Stimulated activated naive CD8-positive, alpha-beta T cell treated with anti-CD3 and anti-CD28 coated beads, Interleukin-15, amount 100 ng/mL, for 72 hours (primary cell): Measurements from ENCODE around the gene ABCC10.
A peak's percentile ranks its signal among the peaks of the same experiment; 100 is the strongest.
"Not testable (repeated sequence)": the region's sequence is repeated elsewhere in the genome, so short reads cannot be mapped to it uniquely, and the experiment has no call there.

Experiments used
- ATAC-seq: fragments of 150-1000 bp; cut with Tn5 transposase; 2 replicates; pipeline ENCODE4 v1.10.0; 2021; ENCODE audit warnings: mild to moderate bottlenecking, moderate library complexity
- DNase-seq, 2 donors: peaks; one replicate each; pipeline ENCODE4 v3.0.0; 2021 to 2022
- H3K27ac Mint-ChIP-seq, 2 donors: one replicate each; pipeline ENCODE4 v1.8.0; 2022; ENCODE audit warnings: mild to moderate bottlenecking in 2 of 2, mixed read lengths in 2 of 2, moderate library complexity in 2 of 2
- H3K27me3 Mint-ChIP-seq: one replicate; pipeline ENCODE4 v1.8.0; 2022; ENCODE audit warnings: mixed read lengths
- H3K4me1 Mint-ChIP-seq: one replicate; pipeline ENCODE4 v1.8.0; 2022; ENCODE audit warnings: mild to moderate bottlenecking, mixed read lengths
- H3K4me3 Mint-ChIP-seq, 2 donors: one replicate each; pipeline ENCODE4 v1.8.0; 2022; ENCODE audit warnings: mild to moderate bottlenecking in 2 of 2, mixed read lengths in 2 of 2, moderate library complexity in 1 of 2
- H3K9me3 Mint-ChIP-seq, 2 donors: one replicate each; pipeline ENCODE4 v1.8.0; 2022; ENCODE audit warnings: mixed read lengths in 2 of 2

Gene ABCC10

GRCh38 chr6:43467265-43467664, 39.9 kb downstream of the ABCC10 start:
- not testable (repeated sequence) for DNase-seq

GRCh38 chr6:43467752-43468151, 40.4 kb downstream of the ABCC10 start:
- Mint-ChIP-seq H3K4me3 (no peak overlapping the region), H3K9me3 (no peaks in the 10 kb centered on the region), H3K27me3 (peaks cover 36% of the 10 kb centered on the region), H3K4me1 (no peaks in the 10 kb centered on the region), H3K27ac (peak overlapping the region in 1 of 2 donors; percentile 7)
- no peak for DNase-seq
- ATAC-seq, result no peak

More at GRCh38 chr6:43467265-43467664, 39.9 kb downstream of the ABCC10 start:
- not testable (repeated sequence) for H3K9me3 Mint-ChIP-seq, H3K27ac Mint-ChIP-seq, H3K4me1 Mint-ChIP-seq, ATAC-seq, H3K4me3 Mint-ChIP-seq
- peaks cover 41% of the 10 kb centered on the region for H3K27me3 Mint-ChIP-seq

GRCh38 chr6:43468240-43468639, 40.9 kb downstream of the ABCC10 start:
- H3K27me3 Mint-ChIP-seq, result peaks cover 32% of the 10 kb centered on the region
- no peak overlapping the region for H3K27ac Mint-ChIP-seq
- no peaks in the 10 kb centered on the region for H3K4me1 Mint-ChIP-seq
- no peaks in the 10 kb centered on the region for H3K9me3 Mint-ChIP-seq
- H3K4me3 Mint-ChIP-seq, result no peak overlapping the region
- no peak for ATAC-seq
- no peak for DNase-seq

- H3K27ac Mint-ChIP-seq, result no peak overlapping the region
- no peak for ATAC-seq
- H3K9me3 Mint-ChIP-seq, result no peaks in the 10 kb centered on the region
These were observed 41.7 kb downstream of the ABCC10 start for GRCh38 chr6:43468748-43469681.

GRCh38 chr6:43469947-43470346, 42.6 kb downstream of the ABCC10 start:
- ATAC-seq, result no peak
- Mint-ChIP-seq H3K4me1 (no peaks in the 10 kb centered on the region), H3K27ac (no peak overlapping the region), H3K4me3 (no peak overlapping the region), H3K9me3 (no peaks in the 10 kb centered on the region), H3K27me3 (peaks cover 28% of the 10 kb centered on the region)
- DNase-seq, result no peak

More at GRCh38 chr6:43468748-43469681, 41.7 kb downstream of the ABCC10 start:
- H3K4me3 Mint-ChIP-seq, result no peak overlapping the region
- no peak for DNase-seq
- H3K4me1 Mint-ChIP-seq, result no peaks in the 10 kb centered on the region
- peaks cover 28% of the 10 kb centered on the region for H3K27me3 Mint-ChIP-seq

- peaks cover under 1% of the 10 kb centered on the region for H3K4me1 Mint-ChIP-seq
- no peaks in the 10 kb centered on the region for H3K9me3 Mint-ChIP-seq
- H3K4me3 Mint-ChIP-seq, result no peak overlapping the region
- H3K27me3 Mint-ChIP-seq, result peaks cover 27% of the 10 kb centered on the region
- DNase-seq (no peak), ATAC-seq (no peak)
- H3K27ac Mint-ChIP-seq, result no peak overlapping the region
These were observed 44.1 kb downstream of the ABCC10 start for GRCh38 chr6:43471399-43471798.

GRCh38 chr6:43472515-43472914, 45.2 kb downstream of the ABCC10 start:
- no peak for DNase-seq
- H3K27ac Mint-ChIP-seq, result no peak overlapping the region
- H3K9me3 Mint-ChIP-seq, result no peaks in the 10 kb centered on the region
- ATAC-seq, result no peak
- peaks cover 12% of the 10 kb centered on the region for H3K4me1 Mint-ChIP-seq
- no peak overlapping the region for H3K4me3 Mint-ChIP-seq
- H3K27me3 Mint-ChIP-seq, result peaks cover 16% of the 10 kb centered on the region

GRCh38 chr6:43475516-43475915, 48.2 kb downstream of the ABCC10 start:
- Mint-ChIP-seq H3K27ac (no peak overlapping the region), H3K27me3 (peaks cover 10% of the 10 kb centered on the region), H3K4me1 (peaks cover 32% of the 10 kb centered on the region), H3K4me3 (no peak overlapping the region), H3K9me3 (no peaks in the 10 kb centered on the region)
- DNase-seq, result no peak
- no peak for ATAC-seq

- H3K27me3 Mint-ChIP-seq, result no peaks in the 10 kb centered on the region
- ATAC-seq (peak; percentile 47), DNase-seq (no peak)
- peaks cover 42% of the 10 kb centered on the region for H3K4me1 Mint-ChIP-seq
- H3K4me3 Mint-ChIP-seq, result peak overlapping the region; percentile 96 to 100
- peak overlapping the region; percentile 99 to 100 for H3K27ac Mint-ChIP-seq
- no peaks in the 10 kb centered on the region for H3K9me3 Mint-ChIP-seq
These were observed 49.4 kb downstream of the ABCC10 start for GRCh38 chr6:43476746-43477145.

GRCh38 chr6:43477235-43478007, 50.1 kb downstream of the ABCC10 start, which contains the start of gene TJAP1:
TJAP1 (plus strand) TSS chr6:43477570; CDS start chr6:43499002, 21,432 bp downstream.
- peak; percentile 99 for ATAC-seq
- Mint-ChIP-seq H3K27ac (peak within 1 kb of the TSS; percentile 99 to 100), H3K27me3 (no peaks in the 10 kb centered on the region), H3K4me3 (peak within 1 kb of the TSS; percentile 96 to 100), H3K4me1 (peaks cover 48% of the 10 kb centered on the region), H3K9me3 (no peaks in the 10 kb centered on the region)
- DNase-seq, result peak; percentile 93 to 94

- Mint-ChIP-seq H3K27ac (peak overlapping the region; percentile 99 to 100), H3K4me3 (peak overlapping the region; percentile 96 to 100), H3K4me1 (peaks cover 50% of the 10 kb centered on the region), H3K27me3 (no peaks in the 10 kb centered on the region), H3K9me3 (no peaks in the 10 kb centered on the region)
- peak; percentile 4 for ATAC-seq
- peak; percentile 8 to 12 for DNase-seq
These were observed 50.6 kb downstream of the ABCC10 start for GRCh38 chr6:43478008-43478372.

- DNase-seq (peak in 1 of 2 donors; percentile 33), ATAC-seq (peak; percentile 50)
- Mint-ChIP-seq H3K27me3 (no peaks in the 10 kb centered on the region), H3K27ac (peak overlapping the region in 1 of 2 donors; percentile 54), H3K4me3 (no peak overlapping the region), H3K4me1 (peaks cover 56% of the 10 kb centered on the region), H3K9me3 (no peaks in the 10 kb centered on the region)
These were observed 53.7 kb downstream of the ABCC10 start for GRCh38 chr6:43481075-43481474.

- Mint-ChIP-seq H3K4me1 (peaks cover 52% of the 10 kb centered on the region), H3K9me3 (no peaks in the 10 kb centered on the region), H3K4me3 (peak overlapping the region in 1 of 2 donors; percentile 18), H3K27me3 (no peaks in the 10 kb centered on the region), H3K27ac (peak overlapping the region in 1 of 2 donors; percentile 42)
- ATAC-seq, result peak; percentile 40
- no peak for DNase-seq
These were observed 54.4 kb downstream of the ABCC10 start for GRCh38 chr6:43481591-43482236.

- Mint-ChIP-seq H3K9me3 (no peaks in the 10 kb centered on the region), H3K4me3 (no peak overlapping the region), H3K27me3 (no peaks in the 10 kb centered on the region), H3K27ac (peak overlapping the region in 1 of 2 donors; percentile 88), H3K4me1 (peaks cover 21% of the 10 kb centered on the region)
- DNase-seq, result no peak
- no peak for ATAC-seq
These were observed 61.4 kb downstream of the ABCC10 start for GRCh38 chr6:43488667-43489276.
